DND-41 (cell line): ENCODE results near the gene ZNF208.
"Not testable (repeated sequence)": the region's sequence is repeated elsewhere in the genome, so short reads cannot be mapped to it uniquely, and the experiment has no call there.

Source experiments
- ATAC-seq: fragments of 200-7000 bp; cut with Tn5 transposase; 3 replicates; pipeline ENCODE4 v1.9.1; 2021; ENCODE audit warnings: low read depth; ENCODE audit not compliant: insufficient read depth
- DNase-seq: peaks from one replicate; pipeline ENCODE4 v3.0.0-alpha.2; 2020
- H2AFZ ChIP-seq: 2 replicates; pipeline ENCODE4 v1.6.0; 2012; ENCODE audit warnings: low read depth, low read length
- H3K27ac ChIP-seq: 2 replicates; pipeline ENCODE4 v1.5.1; 2012; ENCODE audit warnings: low read length, inconsistent platforms
- H3K27me3 ChIP-seq: fragments of 200-600 bp; sonication (generic); 2 replicates; pipeline ENCODE4 v1.6.0; 2012; ENCODE audit warnings: low read length, mild to moderate bottlenecking, inconsistent platforms; ENCODE audit not compliant: insufficient read depth, poor library complexity
- H3K36me3 ChIP-seq: 2 replicates; pipeline ENCODE4 v1.5.1; 2012; ENCODE audit warnings: low read length, inconsistent platforms; ENCODE audit not compliant: insufficient read depth
- H3K4me1 ChIP-seq: 2 replicates; pipeline ENCODE4 v1.5.1; 2012; ENCODE audit warnings: mild to moderate bottlenecking, low read length; ENCODE audit not compliant: insufficient read depth
- H3K4me2 ChIP-seq: 2 replicates; pipeline ENCODE4 v1.6.0; 2012; ENCODE audit warnings: mild to moderate bottlenecking, moderate library complexity, low read length, inconsistent platforms; ENCODE audit not compliant: insufficient read depth
- H3K4me3 ChIP-seq, 2 experiments: fragments of 200-600 bp in 1 of 2; shearing (Covaris generic) in 1 of 2; 2 replicates each; pipeline ENCODE4 v1.5.1; 2012 to 2016; ENCODE audit warnings: inconsistent platforms in 2 of 2, low read length in 2 of 2, mild to moderate bottlenecking in 2 of 2, low read depth in 1 of 2, moderate library complexity in 1 of 2
- H3K79me2 ChIP-seq: 2 replicates; pipeline ENCODE4 v1.6.0; 2012; ENCODE audit warnings: low read length, inconsistent platforms; ENCODE audit not compliant: insufficient read depth
- H3K9ac ChIP-seq: 2 replicates; pipeline ENCODE4 v1.6.0; 2012; ENCODE audit warnings: low read depth, mild to moderate bottlenecking, inconsistent platforms, low read length, moderate library complexity
- H3K9me3 ChIP-seq: 2 replicates; pipeline ENCODE4 v1.5.1; 2012; ENCODE audit warnings: low read length, moderate library complexity, mild to moderate bottlenecking, inconsistent platforms; ENCODE audit not compliant: insufficient read depth, severe bottlenecking
- H4K20me1 ChIP-seq: 2 replicates; pipeline ENCODE4 v1.6.0; 2012; ENCODE audit warnings: low read length; ENCODE audit not compliant: insufficient read depth
- CTCF ChIP-seq: IDR thresholded peaks from 2 replicates; pipeline ENCODE4 v1.5.1; 2012; ENCODE audit warnings: borderline replicate concordance, low read length, moderate library complexity, mild to moderate bottlenecking; ENCODE audit not compliant: poor library complexity, severe bottlenecking; ENCODE audit errors: extremely low read depth
- EZH2 ChIP-seq: IDR thresholded peaks from 3 replicates; pipeline ENCODE4 v1.6.1; 2012; ENCODE audit warnings: borderline replicate concordance, low read depth, mild to moderate bottlenecking, moderate library complexity, low read length, inconsistent platforms; ENCODE audit not compliant: severe bottlenecking

ZNF208 gene

DNA sequence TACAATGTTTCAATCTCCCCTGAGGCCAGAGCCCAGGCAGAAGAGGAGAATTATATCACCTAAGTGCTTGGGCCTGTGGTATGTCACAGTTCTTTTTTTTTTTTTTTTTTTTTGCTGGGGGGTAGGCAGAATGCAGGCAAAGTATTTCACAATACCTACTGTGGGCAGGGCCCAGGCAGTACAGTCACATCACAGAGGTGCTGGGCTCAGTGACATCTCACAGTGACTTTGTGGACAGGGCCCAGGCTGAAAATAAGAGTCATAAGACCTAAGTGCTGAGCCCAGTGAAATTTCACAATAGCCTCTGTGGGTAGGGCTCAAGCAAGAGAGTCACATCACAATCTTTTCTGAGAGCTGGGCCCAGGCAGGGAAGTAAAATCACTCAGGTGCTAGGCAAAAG, 15.9 kb upstream of the ZNF208 start:
- H3K4me1 ChIP-seq = no peaks in the 10 kb centered on the region
- ATAC-seq = no peak

GRCh38 chr19:22025539-22025938, 14.8 kb upstream of the ZNF208 start:
- H3K4me1 ChIP-seq, H4K20me1 ChIP-seq, ATAC-seq, H2AFZ ChIP-seq, H3K4me2 ChIP-seq, H3K9me3 ChIP-seq, H3K36me3 ChIP-seq, H3K9ac ChIP-seq, H3K27ac ChIP-seq, DNase-seq, H3K27me3 ChIP-seq, H3K79me2 ChIP-seq, H3K4me3 ChIP-seq: not testable (repeated sequence)

More for the DNA sequence above, 15.9 kb upstream of the ZNF208 start:
- H3K9me3 ChIP-seq = no peaks in the 10 kb centered on the region
- H3K4me2 ChIP-seq = no peak overlapping the region
- no peaks in the 10 kb centered on the region for H3K27me3 ChIP-seq
- no peak for DNase-seq
- H4K20me1 ChIP-seq = no peaks in the 10 kb centered on the region
- H3K36me3 ChIP-seq = no peaks in the 10 kb centered on the region
- H3K79me2 ChIP-seq = no peaks in the 10 kb centered on the region
- TF ChIP-seq CTCF (no peak), EZH2 (no peak)
- H2AFZ ChIP-seq = no peak overlapping the region
- no peak overlapping the region for H3K9ac ChIP-seq
- no peak overlapping the region for H3K4me3 ChIP-seq
- H3K27ac ChIP-seq = no peak overlapping the region

DNA sequence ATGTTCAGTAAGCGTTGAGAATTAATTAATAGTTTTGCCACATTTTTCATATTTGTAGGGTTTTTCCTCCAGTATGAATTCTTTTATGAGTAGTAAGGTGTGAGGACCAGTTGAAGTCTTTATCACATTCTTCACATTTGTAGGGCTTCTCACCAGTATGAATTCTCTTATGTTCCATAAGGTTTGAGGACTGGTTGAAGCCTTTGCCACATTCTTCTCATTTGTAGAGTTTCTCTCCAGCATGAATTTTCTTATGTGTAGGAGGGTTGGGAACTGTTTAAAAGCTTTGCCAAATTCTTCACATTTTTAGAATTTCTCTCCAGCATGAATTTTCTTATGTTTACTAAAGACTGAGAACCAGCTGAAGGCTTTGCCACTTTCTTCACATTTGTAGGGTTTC, 40.3 kb downstream of the ZNF208 start:
- TF ChIP-seq CTCF = no peak
- TF ChIP-seq EZH2 = no peak
- no peak for ATAC-seq
- Histone ChIP-seq H3K36me3 (no peaks in the 10 kb centered on the region), H3K4me2 (no peak overlapping the region), H3K4me1 (no peaks in the 10 kb centered on the region), H3K27me3 (no peaks in the 10 kb centered on the region), H3K9me3 (peaks cover 19% of the 10 kb centered on the region), H3K79me2 (no peaks in the 10 kb centered on the region), H4K20me1 (no peaks in the 10 kb centered on the region), H3K4me3 (no peak overlapping the region), H2AFZ (no peak overlapping the region), H3K9ac (no peak overlapping the region), H3K27ac (no peak overlapping the region)
- no peak for DNase-seq

DNA sequence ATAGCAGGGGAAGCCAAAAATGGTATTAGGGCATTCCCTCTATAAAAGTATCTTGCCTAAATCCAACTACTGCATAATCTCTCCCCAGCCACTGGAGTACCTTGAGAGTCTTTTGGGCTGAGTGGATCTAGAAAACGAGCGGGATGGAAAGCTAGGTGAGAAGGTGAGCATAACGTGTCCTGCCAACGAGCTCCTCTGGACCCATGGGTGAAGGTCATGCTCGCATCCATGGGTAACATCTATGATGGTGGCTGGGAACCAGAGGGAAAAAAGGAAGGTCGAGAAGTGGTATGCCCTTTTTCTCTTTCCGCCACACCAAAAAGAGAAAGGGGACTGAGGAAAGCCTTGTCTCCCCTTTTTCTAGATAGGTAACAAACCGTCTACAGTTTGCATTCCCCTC, 63.0 kb downstream of the ZNF208 start:
- Histone ChIP-seq H3K4me3 (no peak overlapping the region), H3K4me2 (no peak overlapping the region), H3K79me2 (no peaks in the 10 kb centered on the region), H2AFZ (no peak overlapping the region), H3K4me1 (no peaks in the 10 kb centered on the region), H3K36me3 (no peaks in the 10 kb centered on the region), H3K27ac (no peak overlapping the region), H3K9me3 (peaks cover 33% of the 10 kb centered on the region), H4K20me1 (no peaks in the 10 kb centered on the region), H3K27me3 (no peaks in the 10 kb centered on the region), H3K9ac (no peak overlapping the region)
- DNase-seq (peak; percentile 16), ATAC-seq (no peak)
- TF ChIP-seq EZH2 (no peak), CTCF (no peak)
